MM.1S (cell line): ENCODE measurements around the gene TUBGCP2.

Experiments used
- DNase-seq: peaks from one replicate; pipeline ENCODE4 v3.0.0-alpha.2; 2015
- H2AFZ ChIP-seq: fragments of 300-600 bp; sonication (generic); 2 replicates; pipeline ENCODE4 v1.6.0; 2016; ENCODE audit warnings: antibody characterized with exemption, low read length
- H3F3A ChIP-seq: fragments of 300-600 bp; sonication (generic); 2 replicates; pipeline ENCODE4 v1.6.1; 2016; ENCODE audit warnings: mild to moderate bottlenecking, antibody characterized with exemption, low read length, moderate library complexity, mixed read lengths; ENCODE audit not compliant: insufficient read depth
- H3K27ac ChIP-seq: fragments of 300-600 bp; sonication (generic); 2 replicates; pipeline ENCODE4 v1.5.1; 2016; ENCODE audit warnings: mild to moderate bottlenecking, low read length
- H3K27me3 ChIP-seq: fragments of 300-600 bp; sonication (generic); replicated peaks from 2 replicates; pipeline ENCODE4 v1.6.0; 2016; ENCODE audit warnings: low read length; ENCODE audit not compliant: insufficient read depth
- H3K36me3 ChIP-seq: fragments of 300-600 bp; sonication (generic); replicated peaks from 2 replicates; pipeline ENCODE4 v1.6.1; 2016; ENCODE audit warnings: mild to moderate bottlenecking, low read length, mixed read lengths; ENCODE audit not compliant: insufficient read depth
- H3K4me1 ChIP-seq: fragments of 300-600 bp; sonication (generic); 2 replicates; pipeline ENCODE4 v1.6.1; 2016; ENCODE audit warnings: low read length, mixed read lengths
- H3K4me2 ChIP-seq: fragments of 300-600 bp; sonication (generic); 2 replicates; pipeline ENCODE4 v1.6.0; 2016; ENCODE audit warnings: low read depth, low read length
- H3K4me3 ChIP-seq: fragments of 300-600 bp; sonication (generic); 2 replicates; pipeline ENCODE4 v1.5.1; 2016; ENCODE audit warnings: low read length, mixed read lengths
- H3K79me2 ChIP-seq: fragments of 300-600 bp; sonication (generic); 2 replicates; pipeline ENCODE4 v1.6.1; 2016; ENCODE audit warnings: mixed run types, low read length, mixed read lengths
- H3K9ac ChIP-seq: fragments of 300-600 bp; sonication (generic); 2 replicates; pipeline ENCODE4 v1.6.1; 2016; ENCODE audit warnings: low read length, mixed read lengths
- H3K9me2 ChIP-seq: fragments of 300-600 bp; sonication (generic); replicated peaks from 2 replicates; pipeline ENCODE4 v1.6.1; 2016; ENCODE audit warnings: mild to moderate bottlenecking, low read length, mixed read lengths; ENCODE audit not compliant: insufficient read depth
- H3K9me3 ChIP-seq: fragments of 300-600 bp; sonication (generic); replicated peaks from 2 replicates; pipeline ENCODE4 v1.6.1; 2016; ENCODE audit warnings: mild to moderate bottlenecking, low read length, mixed read lengths; ENCODE audit not compliant: insufficient read depth
- H4K20me1 ChIP-seq: fragments of 300-600 bp; sonication (generic); 2 replicates; pipeline ENCODE4 v1.6.1; 2016; ENCODE audit warnings: mild to moderate bottlenecking, low read length, moderate library complexity, mixed read lengths; ENCODE audit not compliant: insufficient read depth
- CTCF ChIP-seq: fragments of 300-600 bp; sonication (generic); IDR thresholded peaks from 2 replicates; pipeline ENCODE4 v1.5.1; 2016; ENCODE audit warnings: antibody characterized with exemption, low read length, mixed read lengths
- EZH2 ChIP-seq: fragments of 300-600 bp; sonication (generic); optimal IDR thresholded peaks from 2 replicates; pipeline ENCODE3; 2017; ENCODE audit warnings: low read depth, mild to moderate bottlenecking, antibody characterized with exemption, low read length, mixed read lengths
- EZH2phosphoT487 ChIP-seq: fragments of 300-600 bp; sonication (generic); IDR thresholded peaks from 2 replicates; pipeline ENCODE4 v1.6.1; 2018; ENCODE audit warnings: antibody characterized with exemption, low read length

The TUBGCP2 gene

GRCh38 chr10:133307776-133308420 lies 774 bp downstream of the TUBGCP2 start:
- Histone ChIP-seq H3K27me3 (no peaks in the 10 kb centered on the region), H3K4me2 (peak overlapping the region; percentile 93), H3K27ac (peak overlapping the region; percentile 82), H3F3A (peaks cover 6% of the 10 kb centered on the region; the same call in 1 of the 2 replicates), H3K9me3 (no peaks in the 10 kb centered on the region), H3K4me1 (peaks cover 10% of the 10 kb centered on the region), H3K9me2 (no peaks in the 10 kb centered on the region), H3K36me3 (no peaks in the 10 kb centered on the region), H2AFZ (peak overlapping the region; percentile 50), H4K20me1 (no peaks in the 10 kb centered on the region), H3K9ac (peak overlapping the region; percentile 96), H3K4me3 (peak overlapping the region; percentile 90), H3K79me2 (peaks cover 55% of the 10 kb centered on the region)
- TF ChIP-seq EZH2 (no peak), CTCF (peak; percentile 88)
- DNase-seq, result peak; percentile 92

GRCh38 chr10:133306941-133307379 lies 1.7 kb downstream of the TUBGCP2 start:
- no peaks in the 10 kb centered on the region for H4K20me1 ChIP-seq
- H3K27ac ChIP-seq, result no peak overlapping the region
- peaks cover 61% of the 10 kb centered on the region for H3K79me2 ChIP-seq
- no peak overlapping the region for H3K4me3 ChIP-seq
- TF ChIP-seq EZH2 (no peak), EZH2phosphoT487 (no peak), CTCF (no peak)
- H3K27me3 ChIP-seq, result no peaks in the 10 kb centered on the region
- no peak for DNase-seq
- H3K9ac ChIP-seq, result no peak overlapping the region
- H3K9me2 ChIP-seq, result no peaks in the 10 kb centered on the region
- no peaks in the 10 kb centered on the region for H3K36me3 ChIP-seq
- H3K9me3 ChIP-seq, result no peaks in the 10 kb centered on the region
- H3F3A ChIP-seq, result peaks cover 6% of the 10 kb centered on the region; the same call in 1 of the 2 replicates
- peak overlapping the region; percentile 93; the same call in 1 of the 2 replicates for H3K4me2 ChIP-seq
- peaks cover 10% of the 10 kb centered on the region for H3K4me1 ChIP-seq
- no peak overlapping the region for H2AFZ ChIP-seq

- Histone ChIP-seq H3K36me3 (no peaks in the 10 kb centered on the region), H3K27me3 (no peaks in the 10 kb centered on the region), H3K4me1 (peaks cover 10% of the 10 kb centered on the region), H3K4me3 (no peak overlapping the region), H3K9me3 (no peaks in the 10 kb centered on the region), H3K4me2 (no peak overlapping the region), H2AFZ (no peak overlapping the region), H3K9ac (no peak overlapping the region), H4K20me1 (no peaks in the 10 kb centered on the region), H3K27ac (no peak overlapping the region), H3K9me2 (no peaks in the 10 kb centered on the region), H3K79me2 (peaks cover 61% of the 10 kb centered on the region), H3F3A (peaks cover 6% of the 10 kb centered on the region; the same call in 1 of the 2 replicates)
- TF ChIP-seq EZH2phosphoT487 (no peak), EZH2 (no peak), CTCF (no peak)
- no peak for DNase-seq
Observed at GRCh38 chr10:133306097-133306476, 2.6 kb downstream of the TUBGCP2 start.
